ENCODE results near the gene AEBP2. TPM values are rescaled to one million over a fixed set of nuclear protein-coding genes. Genes with fewer than 3 reads are reported as not detected.

Gene AEBP2
- total and polyA plus RNA-seq, 4 experiments from 2014 or later, result 5.3 to 61.6 (median 36.9) TPM

GRCh38 chr12:19484738-19485137 is 45.4 kb downstream of the AEBP2 start:
- Histone ChIP-seq H3K27me3 (ENCODE audit: insufficient read depth, low read length) (no peaks in the 10 kb centered on the region), H3K9me3 (ENCODE audit: control insufficient read depth in 1 of 2, low read length in 2 of 2) (peaks cover 0 to 3% of the 10 kb centered on the region in 2 donors), H3K4me3 (ENCODE audit: low read length in 2 of 2) (no peak overlapping the region), H3K4me1 (ENCODE audit: insufficient read depth, low read length) (peaks cover 55% of the 10 kb centered on the region), H3K27ac (ENCODE audit: low read depth, low read length) (no peak overlapping the region), H3K36me3 (ENCODE audit: insufficient read depth, low read length) (no peaks in the 10 kb centered on the region)
- peaks cover 0 to 22% (median 15%) of the 10 kb centered on the region in 8 donors for H3K9me3 Mint-ChIP-seq
- H3K27me3 Mint-ChIP-seq, result no peaks in the 10 kb centered on the region
- CTCF ChIA-PET (ENCODE audit: partially characterized antibody), result no interaction called here
- intact Hi-C loops (cut with micrococcal nuclease), result loop anchor here (5.0 kb wide), 1 partner anchor 42 kb away; no protein-coding TSS in a partner anchor
- peak in 2 of 5 donors; percentile 9 to 16 for DNase-seq
- peak overlapping the region in 6 of 7 donors; percentile 3 to 91 (median 61) for H3K27ac Mint-ChIP-seq
- POLR2A ChIA-PET (ENCODE audit: partially characterized antibody), result interaction anchor here (1.8 kb wide), 1 partner anchor 44 kb away, joined by 4 read pairs; no protein-coding TSS in a partner anchor
- peak overlapping the region in 2 of 8 donors; percentile 39 to 43 for H3K4me3 Mint-ChIP-seq
- peaks cover 51 to 72% (median 64%) of the 10 kb centered on the region in 4 donors for H3K4me1 Mint-ChIP-seq
- peaks cover 38 to 43% of the 10 kb centered on the region in 2 donors for H3K36me3 Mint-ChIP-seq

- DNase-seq, result no peak
- Histone ChIP-seq H3K4me3 (ENCODE audit: low read length in 2 of 2) (no peak overlapping the region), H3K4me1 (ENCODE audit: insufficient read depth, low read length) (peaks cover 58% of the 10 kb centered on the region), H3K27me3 (ENCODE audit: insufficient read depth, low read length) (no peaks in the 10 kb centered on the region), H3K9me3 (ENCODE audit: control insufficient read depth in 1 of 2, low read length in 2 of 2) (peaks cover 0 to 3% of the 10 kb centered on the region in 2 donors), H3K27ac (ENCODE audit: low read depth, low read length) (peak overlapping the region; percentile 30), H3K36me3 (ENCODE audit: insufficient read depth, low read length) (no peaks in the 10 kb centered on the region)
- Mint-ChIP-seq H3K4me3 (peak overlapping the region in 4 of 8 donors; percentile 13 to 43 (median 36)), H3K9me3 (peaks cover 0 to 18% (median 12%) of the 10 kb centered on the region in 8 donors), H3K4me1 (peaks cover 52 to 72% (median 63%) of the 10 kb centered on the region in 4 donors), H3K27ac (peak overlapping the region; percentile 12 to 91 (median 69)), H3K36me3 (peaks cover 33 to 41% of the 10 kb centered on the region in 2 donors), H3K27me3 (no peaks in the 10 kb centered on the region)
- ChIA-PET CTCF (ENCODE audit: partially characterized antibody) (no interaction called here), POLR2A (ENCODE audit: partially characterized antibody) (no interaction called here)
- intact Hi-C loops (cut with micrococcal nuclease), result no loop called here
These were observed 45.9 kb downstream of the AEBP2 start for GRCh38 chr12:19485240-19485639.

GRCh38 chr12:19489168-19489567 is 49.9 kb downstream of the AEBP2 start:
- Histone ChIP-seq H3K4me3 (ENCODE audit: low read length in 2 of 2) (no peak overlapping the region), H3K36me3 (ENCODE audit: insufficient read depth, low read length) (peaks cover 5% of the 10 kb centered on the region), H3K4me1 (ENCODE audit: insufficient read depth, low read length) (peaks cover 30% of the 10 kb centered on the region), H3K27me3 (ENCODE audit: insufficient read depth, low read length) (no peaks in the 10 kb centered on the region), H3K27ac (ENCODE audit: low read depth, low read length) (no peak overlapping the region), H3K9me3 (ENCODE audit: control insufficient read depth in 1 of 2, low read length in 2 of 2) (no peaks in the 10 kb centered on the region)
- no peaks in the 10 kb centered on the region for H3K27me3 Mint-ChIP-seq
- peak overlapping the region in 1 of 8 donors; percentile 38 for H3K4me3 Mint-ChIP-seq
- no peak for DNase-seq
- no peaks in the 10 kb centered on the region for H3K9me3 Mint-ChIP-seq
- peaks cover 24 to 29% of the 10 kb centered on the region in 2 donors for H3K36me3 Mint-ChIP-seq
- intact Hi-C loops (cut with micrococcal nuclease), result no loop called here
- ChIA-PET POLR2A (ENCODE audit: partially characterized antibody) (interaction anchor here (1.0 kb wide), 1 partner anchor 49 kb away, joined by 3 read pairs; no protein-coding TSS in a partner anchor), CTCF (ENCODE audit: partially characterized antibody) (no interaction called here)
- peaks cover 34 to 56% (median 50%) of the 10 kb centered on the region in 4 donors for H3K4me1 Mint-ChIP-seq
- peak overlapping the region in 1 of 7 donors; percentile 30 for H3K27ac Mint-ChIP-seq

- H3K4me3 ChIP-seq (ENCODE audit: low read length in 2 of 2), result no peak overlapping the region
- no peak overlapping the region for H3K4me3 Mint-ChIP-seq
- H3K4me1 Mint-ChIP-seq, result peaks cover 23 to 44% (median 38%) of the 10 kb centered on the region in 4 donors
- peaks cover 13% of the 10 kb centered on the region for H3K4me1 ChIP-seq (ENCODE audit: insufficient read depth, low read length)
- POLR2A ChIA-PET (ENCODE audit: partially characterized antibody), result no interaction called here
- no peaks in the 10 kb centered on the region for H3K27me3 ChIP-seq (ENCODE audit: insufficient read depth, low read length)
- H3K9me3 Mint-ChIP-seq, result no peaks in the 10 kb centered on the region
- H3K27me3 Mint-ChIP-seq, result no peaks in the 10 kb centered on the region
- H3K36me3 Mint-ChIP-seq, result peaks cover 30 to 35% of the 10 kb centered on the region in 2 donors
- peaks cover 12% of the 10 kb centered on the region for H3K36me3 ChIP-seq (ENCODE audit: insufficient read depth, low read length)
- CTCF ChIA-PET (ENCODE audit: partially characterized antibody), result no interaction called here
- H3K27ac ChIP-seq (ENCODE audit: low read depth, low read length), result no peak overlapping the region
- H3K27ac Mint-ChIP-seq, result no peak overlapping the region
- no peak for DNase-seq
- intact Hi-C loops (cut with micrococcal nuclease), result no loop called here
- H3K9me3 ChIP-seq (ENCODE audit: control insufficient read depth in 1 of 2, low read length in 2 of 2), result no peaks in the 10 kb centered on the region
These were observed 51.6 kb downstream of the AEBP2 start for GRCh38 chr12:19490908-19491307.

GRCh38 chr12:19491863-19492262 is 52.6 kb downstream of the AEBP2 start:
- no peak for DNase-seq
- Histone ChIP-seq H3K27ac (ENCODE audit: low read depth, low read length) (no peak overlapping the region), H3K4me3 (ENCODE audit: low read length in 2 of 2) (no peak overlapping the region), H3K4me1 (ENCODE audit: insufficient read depth, low read length) (peaks cover 7% of the 10 kb centered on the region), H3K27me3 (ENCODE audit: insufficient read depth, low read length) (no peaks in the 10 kb centered on the region), H3K36me3 (ENCODE audit: insufficient read depth, low read length) (peaks cover 16% of the 10 kb centered on the region), H3K9me3 (ENCODE audit: control insufficient read depth in 1 of 2, low read length in 2 of 2) (no peaks in the 10 kb centered on the region)
- Mint-ChIP-seq H3K4me3 (no peak overlapping the region), H3K36me3 (peaks cover 28 to 35% of the 10 kb centered on the region in 2 donors), H3K27me3 (no peaks in the 10 kb centered on the region), H3K27ac (peak overlapping the region in 2 of 7 donors; percentile 16 to 26), H3K4me1 (peaks cover 23 to 39% (median 33%) of the 10 kb centered on the region in 4 donors), H3K9me3 (no peaks in the 10 kb centered on the region)
- intact Hi-C loops (cut with micrococcal nuclease), result no loop called here
- CTCF ChIA-PET (ENCODE audit: partially characterized antibody), result interaction anchor here (0.9 kb wide), 1 partner anchor 9 kb away, joined by 3 read pairs; no protein-coding TSS in a partner anchor
- POLR2A ChIA-PET (ENCODE audit: partially characterized antibody), result no interaction called here

GRCh38 chr12:19496219-19496878 is 57.1 kb downstream of the AEBP2 start:
- no peaks in the 10 kb centered on the region for H3K9me3 Mint-ChIP-seq
- Histone ChIP-seq H3K27ac (ENCODE audit: low read depth, low read length) (no peak overlapping the region), H3K9me3 (ENCODE audit: control insufficient read depth in 1 of 2, low read length in 2 of 2) (no peaks in the 10 kb centered on the region), H3K4me1 (ENCODE audit: insufficient read depth, low read length) (peaks cover 11% of the 10 kb centered on the region), H3K4me3 (ENCODE audit: low read length in 2 of 2) (no peak overlapping the region), H3K36me3 (ENCODE audit: insufficient read depth, low read length) (peaks cover 20% of the 10 kb centered on the region), H3K27me3 (ENCODE audit: insufficient read depth, low read length) (no peaks in the 10 kb centered on the region)
- H3K27me3 Mint-ChIP-seq, result no peaks in the 10 kb centered on the region
- peaks cover 45 to 48% of the 10 kb centered on the region in 2 donors for H3K36me3 Mint-ChIP-seq
- H3K27ac Mint-ChIP-seq, result peak overlapping the region in 3 of 7 donors; percentile 0 to 57 (median 4)
- intact Hi-C loops (cut with micrococcal nuclease), result no loop called here
- H3K4me3 Mint-ChIP-seq, result no peak overlapping the region
- no peak for DNase-seq
- ChIA-PET POLR2A (ENCODE audit: partially characterized antibody) (no interaction called here), CTCF (ENCODE audit: partially characterized antibody) (no interaction called here)
- H3K4me1 Mint-ChIP-seq, result peaks cover 17 to 29% (median 24%) of the 10 kb centered on the region in 4 donors

GRCh38 chr12:19498099-19498498 is 58.8 kb downstream of the AEBP2 start:
- Mint-ChIP-seq H3K27me3 (no peaks in the 10 kb centered on the region), H3K4me1 (peaks cover 12 to 26% (median 19%) of the 10 kb centered on the region in 4 donors), H3K4me3 (no peak overlapping the region), H3K36me3 (peaks cover 49 to 54% of the 10 kb centered on the region in 2 donors), H3K9me3 (no peaks in the 10 kb centered on the region), H3K27ac (peak overlapping the region in 4 of 7 donors; percentile 13 to 77 (median 28))
- CTCF ChIA-PET (ENCODE audit: partially characterized antibody), result no interaction called here
- no peak for DNase-seq
- Histone ChIP-seq H3K4me1 (ENCODE audit: insufficient read depth, low read length) (peaks cover 11% of the 10 kb centered on the region), H3K27me3 (ENCODE audit: insufficient read depth, low read length) (no peaks in the 10 kb centered on the region), H3K36me3 (ENCODE audit: insufficient read depth, low read length) (peaks cover 20% of the 10 kb centered on the region), H3K4me3 (ENCODE audit: low read length in 2 of 2) (no peak overlapping the region), H3K9me3 (ENCODE audit: control insufficient read depth in 1 of 2, low read length in 2 of 2) (no peaks in the 10 kb centered on the region), H3K27ac (ENCODE audit: low read depth, low read length) (no peak overlapping the region)
- POLR2A ChIA-PET (ENCODE audit: partially characterized antibody), result no interaction called here
- intact Hi-C loops (cut with micrococcal nuclease), result no loop called here
